Stimulated activated CD8-positive, alpha-beta memory T cell treated with anti-CD3 and anti-CD28 coated beads, Interleukin-15, amount 100 ng/mL, for 4 hours (primary cell): ENCODE data around the gene EVI5L.
A peak's percentile ranks its signal among the peaks of the same experiment; 100 is the strongest.

Experiments
- DNase-seq, 2 donors: peaks; one replicate each; pipeline ENCODE4 v3.0.0-alpha.2; 2020; ENCODE audit warnings: low read depth in 2 of 2

Gene EVI5L

GRCh38 chr19:7897292-7897691 lies 67.3 kb downstream of the EVI5L start:
- DNase-seq: no peak

GRCh38 chr19:7898967-7899366 lies 68.9 kb downstream of the EVI5L start:
- no peak for DNase-seq

GRCh38 chr19:7899751-7900378 lies 69.8 kb downstream of the EVI5L start:
- DNase-seq: no peak

GRCh38 chr19:7900401-7900870 lies 70.4 kb downstream of the EVI5L start:
- DNase-seq: no peak

- DNase-seq: no peak
Observed at GRCh38 chr19:7900931-7901330, 70.9 kb downstream of the EVI5L start.

GRCh38 chr19:7901337-7901736 lies 71.3 kb downstream of the EVI5L start:
- DNase-seq: no peak

- no peak for DNase-seq
Observed at GRCh38 chr19:7902796-7903243, 72.8 kb downstream of the EVI5L start.

GRCh38 chr19:7903244-7904073 lies 73.4 kb downstream of the EVI5L start, which contains the start of gene MAP2K7:
Gene MAP2K7, plus strand, starts transcription at chr19:7903877. Its CDS starts 68 bp downstream, at chr19:7903945.
- DNase-seq: peak; percentile 100

- DNase-seq: peak in 1 of 2 donors; percentile 39
Observed at GRCh38 chr19:7904074-7905020, 74.3 kb downstream of the EVI5L start.

- DNase-seq: no peak
Observed at GRCh38 chr19:7905268-7905667, 75.2 kb downstream of the EVI5L start.

GRCh38 chr19:7905859-7906258 lies 75.8 kb downstream of the EVI5L start:
- DNase-seq: no peak

GRCh38 chr19:7907122-7907521 lies 77.1 kb downstream of the EVI5L start:
- DNase-seq: no peak

- no peak for DNase-seq
Observed at GRCh38 chr19:7907544-7907943, 77.5 kb downstream of the EVI5L start.

- DNase-seq: no peak
Observed at GRCh38 chr19:7908078-7908699, 78.2 kb downstream of the EVI5L start.

GRCh38 chr19:7908742-7909461 lies 78.9 kb downstream of the EVI5L start:
- no peak for DNase-seq

- DNase-seq: no peak
Observed at GRCh38 chr19:7909471-7910067, 79.6 kb downstream of the EVI5L start.

- no peak for DNase-seq
Observed at GRCh38 chr19:7910321-7911161, 80.5 kb downstream of the EVI5L start.

- DNase-seq: no peak
Observed at GRCh38 chr19:7911508-7912143, 81.6 kb downstream of the EVI5L start.

GRCh38 chr19:7912144-7912696 lies 82.2 kb downstream of the EVI5L start:
- DNase-seq: no peak
